AG09319 (cell line): Measurements from ENCODE around the gene CREB3L4.
A peak's percentile ranks its signal among the peaks of the same experiment; 100 is the strongest.

Experiments used
- DNase-seq: peaks from one replicate; pipeline ENCODE4 v3.0.0-alpha.2; 2010; ENCODE audit warnings: low read depth; ENCODE audit errors: extremely low read depth
- CTCF ChIP-seq: IDR thresholded peaks from 2 replicates; pipeline ENCODE4 v1.5.1; 2011; ENCODE audit warnings: low read depth, mild to moderate bottlenecking, inconsistent platforms, low read length, moderate library complexity

CREB3L4 gene

GRCh38 chr1:153945131-153945794 is 22.4 kb upstream of the CREB3L4 start:
- no peak for DNase-seq
- TF ChIP-seq CTCF = no peak

GRCh38 chr1:153945795-153946621 is 21.7 kb upstream of the CREB3L4 start:
- DNase-seq = no peak
- TF ChIP-seq CTCF = no peak

GRCh38 chr1:153946622-153947241 is 21.0 kb upstream of the CREB3L4 start, which contains the start of gene DENND4B:
Gene DENND4B (minus strand): TSS chr1:153946718. CDS start chr1:153944374, 2,344 bp downstream.
- peak; percentile 50 for DNase-seq
- peak; percentile 84 for TF ChIP-seq CTCF

GRCh38 chr1:153951183-153951582 is 16.5 kb upstream of the CREB3L4 start:
- TF ChIP-seq CTCF = no peak
- no peak for DNase-seq

GRCh38 chr1:153951801-153952200 is 15.9 kb upstream of the CREB3L4 start:
- DNase-seq = no peak
- no peak for TF ChIP-seq CTCF

GRCh38 chr1:153953859-153954365 is 13.8 kb upstream of the CREB3L4 start:
- no peak for TF ChIP-seq CTCF
- DNase-seq = no peak

- DNase-seq = no peak
- no peak for TF ChIP-seq CTCF
Observed at GRCh38 chr1:153954826-153955225, 12.9 kb upstream of the CREB3L4 start.
